Esophagus squamous epithelium (tissue), 4 donors: ENCODE data around the gene POTEC.
"Not testable (repeated sequence)": the region's sequence is repeated elsewhere in the genome, so short reads cannot be mapped to it uniquely, and the experiment has no call there.

Experiments
- CTCF ChIP-seq, 6 experiments: fragments of 450-650 bp in 4 of 6; fragments of 200-600 bp in 2 of 6; sonication (generic) in 2 of 6; IDR thresholded peaks; one replicate each; pipeline ENCODE4 v1.5.1; 2016 to 2019; ENCODE audit warnings: antibody characterized with exemption in 6 of 6, mild to moderate bottlenecking in 4 of 6, moderate library complexity in 4 of 6
- POLR2A ChIP-seq, 4 donors: fragments of 450-650 bp; IDR thresholded peaks; one replicate each; pipeline ENCODE4 v1.6.1; 2017; ENCODE audit warnings: antibody characterized with exemption in 4 of 4, mild to moderate bottlenecking in 4 of 4, moderate library complexity in 3 of 4

- not testable (repeated sequence) for TF ChIP-seq CTCF, POLR2A (IDR thresholded peaks at IDR 0.05)
Observed at GRCh38 chr18:14489256-14490014, 54.0 kb downstream of the POTEC start.
